ENCODE data around the gene PLEKHF1. TPM values are rescaled to one million over a fixed set of nuclear protein-coding genes. Genes with fewer than 3 reads are reported as not detected.

The PLEKHF1 gene
- total and polyA plus RNA-seq, 8 donors, result 2.1 to 9.3 (median 4.4) TPM

- ATAC-seq, result no peak
Observed at GRCh38 chr19:29628661-29629385, 36.4 kb upstream of the PLEKHF1 start.

GRCh38 chr19:29629836-29630534, 35.3 kb upstream of the PLEKHF1 start:
- intact Hi-C loops (cut with DNase I), result no loop called here
- ATAC-seq (no peak), DNase-seq (peak in 1 of 6 donors; percentile 4), FAIRE-seq (no peak)
- Histone ChIP-seq H3K27me3 (no peaks in the 10 kb centered on the region), H3K36me3 (no peaks in the 10 kb centered on the region), H3K27ac (no peak overlapping the region), H3K4me1 (peaks cover 0 to 8% (median 7%) of the 10 kb centered on the region in 3 donors), H3K9me3 (no peaks in the 10 kb centered on the region), H3K4me3 (no peak overlapping the region)
- no peak for TF ChIP-seq CTCF (IDR thresholded peaks at IDR 0.05)
- WGBS, 2 donors, result 80 to 90% methylated on average over 5 of the region's 5 CpGs

More at GRCh38 chr19:29628661-29629385, 36.4 kb upstream of the PLEKHF1 start:
- H3K4me3 ChIP-seq, result no peak overlapping the region
- H3K27me3 ChIP-seq, result no peaks in the 10 kb centered on the region
- WGBS, 2 donors, result 86 to 89% methylated on average over 16 of the region's 16 CpGs
- FAIRE-seq, result no peak
- no peak for TF ChIP-seq CTCF (IDR thresholded peaks at IDR 0.05)
- no peaks in the 10 kb centered on the region for H3K36me3 ChIP-seq
- no peaks in the 10 kb centered on the region for H3K9me3 ChIP-seq
- peaks cover 0 to 10% (median 8%) of the 10 kb centered on the region in 3 donors for H3K4me1 ChIP-seq
- peak in 1 of 6 donors; percentile 29 for DNase-seq
- intact Hi-C loops (cut with DNase I), result no loop called here
- no peak overlapping the region for H3K27ac ChIP-seq

- DNase-seq (no peak), ATAC-seq (no peak), FAIRE-seq (no peak)
- H3K4me3 ChIP-seq, result no peak overlapping the region
- intact Hi-C loops (cut with DNase I), result no loop called here
- no peak overlapping the region for H3K27ac ChIP-seq
- H3K9me3 ChIP-seq, result no peaks in the 10 kb centered on the region
- WGBS, 2 donors, result 71 to 81% methylated on average over 2 of the region's 2 CpGs
- H3K27me3 ChIP-seq, result no peaks in the 10 kb centered on the region
- peaks cover 0 to 1% (median 0%) of the 10 kb centered on the region in 3 donors for H3K4me1 ChIP-seq
- TF ChIP-seq CTCF (IDR thresholded peaks at IDR 0.05), result no peak
- no peaks in the 10 kb centered on the region for H3K36me3 ChIP-seq
Observed at GRCh38 chr19:29630655-29631054, 34.6 kb upstream of the PLEKHF1 start.

GRCh38 chr19:29631450-29631849, 33.8 kb upstream of the PLEKHF1 start:
- intact Hi-C loops (cut with DNase I), result no loop called here

More at GRCh38 chr19:29631450-29631849, 33.8 kb upstream of the PLEKHF1 start:
- no peak overlapping the region for H3K4me3 ChIP-seq
- H3K27me3 ChIP-seq, result no peaks in the 10 kb centered on the region
- H3K9me3 ChIP-seq, result no peaks in the 10 kb centered on the region
- WGBS, 2 donors, result 89 to 93% methylated on average over 3 of the region's 3 CpGs
- no peak for ATAC-seq
- no peak for FAIRE-seq
- H3K36me3 ChIP-seq, result no peaks in the 10 kb centered on the region
- H3K27ac ChIP-seq, result no peak overlapping the region
- no peaks in the 10 kb centered on the region for H3K4me1 ChIP-seq
- no peak for TF ChIP-seq CTCF (IDR thresholded peaks at IDR 0.05)
- DNase-seq, result no peak

All from pancreas (tissue), 10 donors.